PC-3 (cell line): ENCODE results near the gene TEX53. TPM values are rescaled to one million over a fixed set of nuclear protein-coding genes. Genes with fewer than 3 reads are reported as not detected.

Source experiments
- ATAC-seq: fragments of 200-7000 bp; cut with Tn5 transposase; 2 replicates; pipeline ENCODE4 v1.9.1; 2020; ENCODE audit warnings: mild to moderate bottlenecking, moderate library complexity
- BruUV-seq: library from RNA; stranded (reverse); fragments of 400-500 nt; replicated peaks from 2 replicates; lab custom pipeline; 2021; lab: Mats Ljungman, UMichigan
- CTCF ChIA-PET: fragments of 300-600 bp; sonication (Branson Sonifier 250); formaldehyde crosslinking; loops from one replicate; lab custom pipeline; 2022; ENCODE audit warnings: antibody characterized with exemption; lab: Charles Lee
- POLR2A ChIA-PET: fragments of 300-600 bp; sonication (Branson Sonifier 250); formaldehyde crosslinking; loops from one replicate; lab custom pipeline; 2022; ENCODE audit warnings: antibody characterized with exemption; ENCODE audit not compliant: unreplicated experiment; lab: Charles Lee
- DNase-seq: peaks from one replicate; pipeline ENCODE4 v3.0.0-alpha.2; 2015
- H2AFZ ChIP-seq: fragments of 300-600 bp; sonication (generic); 2 replicates; pipeline ENCODE4 v1.6.0; 2016; ENCODE audit warnings: antibody characterized with exemption, low read length
- H3F3A ChIP-seq: fragments of 300-600 bp; sonication (generic); one replicate; pipeline ENCODE4 v1.6.0; 2017; ENCODE audit warnings: antibody characterized with exemption, low read length, control low read depth, mild to moderate bottlenecking; ENCODE audit not compliant: unreplicated experiment
- H3K27ac ChIP-seq: fragments of 300-600 bp; sonication (generic); 2 replicates; pipeline ENCODE4 v1.5.1; 2016; ENCODE audit warnings: mild to moderate bottlenecking, low read length
- H3K27me3 ChIP-seq: fragments of 300-600 bp; sonication (generic); 2 replicates; pipeline ENCODE4 v1.6.1; 2016; ENCODE audit warnings: low read length, mixed read lengths
- H3K36me3 ChIP-seq: fragments of 300-600 bp; sonication (generic); 2 replicates; pipeline ENCODE4 v1.6.1; 2016; ENCODE audit warnings: low read depth, mixed run types, low read length, mixed read lengths
- H3K4me1 ChIP-seq: fragments of 300-600 bp; sonication (generic); 2 replicates; pipeline ENCODE4 v1.5.1; 2016; ENCODE audit warnings: low read length; ENCODE audit not compliant: insufficient read depth
- H3K4me2 ChIP-seq: fragments of 300-600 bp; sonication (generic); 2 replicates; pipeline ENCODE4 v1.6.0; 2016; ENCODE audit warnings: low read length
- H3K4me3 ChIP-seq: fragments of 300-600 bp; sonication (generic); 2 replicates; pipeline ENCODE4 v1.5.1; 2016; ENCODE audit warnings: mild to moderate bottlenecking, low read length, mixed read lengths
- H3K79me2 ChIP-seq: fragments of 300-600 bp; sonication (generic); 2 replicates; pipeline ENCODE4 v1.6.1; 2017; ENCODE audit warnings: low read length, mixed read lengths
- H3K9ac ChIP-seq: fragments of 300-600 bp; sonication (generic); 2 replicates; pipeline ENCODE4 v1.6.0; 2016; ENCODE audit warnings: mild to moderate bottlenecking, low read length
- H3K9me2 ChIP-seq: fragments of 300-600 bp; sonication (generic); replicated peaks from 2 replicates; pipeline ENCODE4 v1.6.1; 2016; ENCODE audit warnings: mixed run types, low read length, mixed read lengths
- H3K9me3 ChIP-seq: fragments of 300-600 bp; sonication (generic); 2 replicates; pipeline ENCODE4 v1.6.1; 2016; ENCODE audit warnings: low read length, mixed read lengths
- H4K20me1 ChIP-seq: fragments of 300-600 bp; sonication (generic); 2 replicates; pipeline ENCODE4 v1.6.1; 2016; ENCODE audit warnings: low read length, mixed read lengths
- CTCF ChIP-seq: fragments of 300-600 bp; sonication (generic); conservative IDR thresholded peaks from 2 replicates; pipeline ENCODE4 v1.5.1; 2017; ENCODE audit warnings: antibody characterized with exemption, low read depth, mild to moderate bottlenecking, low read length
- EZH2 ChIP-seq: fragments of 300-600 bp; sonication (generic); IDR thresholded peaks from one replicate; pipeline ENCODE4 v1.6.1; 2017; ENCODE audit warnings: antibody characterized with exemption, mild to moderate bottlenecking, low read length; ENCODE audit not compliant: unreplicated experiment
- EZH2phosphoT487 ChIP-seq: fragments of 300-600 bp; sonication (generic); IDR thresholded peaks from 2 replicates; pipeline ENCODE4 v1.6.1; 2018; ENCODE audit warnings: mild to moderate bottlenecking, antibody characterized with exemption, low read length, borderline replicate concordance
- intact Hi-C: fragments of 100-400 bp; cut with micrococcal nuclease; formaldehyde crosslinking; loops from 2 replicates; pipeline ENCODE4 v1.9.0; 2023
- total RNA-seq: library from RNA; depleted of rRNA; stranded (reverse); fragments of >200 nt; gene quantifications from 2 replicates; pipeline ENCODE4 v1.2.3, GENCODE V29; 2014

TEX53 gene
- total RNA-seq, 1 experiment from 2014 or later: not detected

- TF ChIP-seq EZH2 (no peak), EZH2phosphoT487 (no peak), CTCF (no peak)
- Histone ChIP-seq H3K9me3 (no peaks in the 10 kb centered on the region), H2AFZ (no peak overlapping the region), H3K4me1 (peaks cover 22% of the 10 kb centered on the region; the same call in 1 of the 2 replicates), H3K27ac (no peak overlapping the region), H3K4me3 (no peak overlapping the region), H3F3A (no peaks in the 10 kb centered on the region), H3K79me2 (peaks cover 33% of the 10 kb centered on the region), H4K20me1 (no peaks in the 10 kb centered on the region), H3K9ac (no peak overlapping the region), H3K4me2 (peak overlapping the region; percentile 89), H3K36me3 (no peaks in the 10 kb centered on the region), H3K27me3 (no peaks in the 10 kb centered on the region), H3K9me2 (no peaks in the 10 kb centered on the region)
- no peak for ATAC-seq
- BruUV-seq: no TSS peak
- no peak for DNase-seq
- ChIA-PET CTCF (no interaction called here), POLR2A (no interaction called here)
- intact Hi-C loops: loop anchor here (5.0 kb wide), 1 partner anchor 126 kb away; no protein-coding TSS in a partner anchor
Observed at GRCh38 chr9:114613087-114613486, 44.5 kb downstream of the TEX53 start.

GRCh38 chr9:114612272-114612923, 45.2 kb downstream of the TEX53 start:
- H3K4me1 ChIP-seq: peaks cover 22% of the 10 kb centered on the region; the same call in 1 of the 2 replicates
- peak overlapping the region; percentile 89 for H3K4me2 ChIP-seq
- DNase-seq: no peak
- H3K9me2 ChIP-seq: no peaks in the 10 kb centered on the region
- no peak for ATAC-seq
- ChIA-PET POLR2A (interaction anchor here (0.6 kb wide), 1 partner anchor 9 kb away, joined by 3 read pairs; no protein-coding TSS in a partner anchor), CTCF (no interaction called here)
- H3F3A ChIP-seq: no peaks in the 10 kb centered on the region
- peak overlapping the region; percentile 80; the same call in 1 of the 2 replicates for H2AFZ ChIP-seq
- H3K4me3 ChIP-seq: peak overlapping the region; percentile 87
- H4K20me1 ChIP-seq: no peaks in the 10 kb centered on the region
- peak overlapping the region; percentile 80 for H3K9ac ChIP-seq
- TF ChIP-seq CTCF (no peak), EZH2 (no peak), EZH2phosphoT487 (no peak)
- BruUV-seq: no TSS peak
- no peaks in the 10 kb centered on the region for H3K27me3 ChIP-seq
- H3K36me3 ChIP-seq: no peaks in the 10 kb centered on the region
- peaks cover 33% of the 10 kb centered on the region for H3K79me2 ChIP-seq
- no peaks in the 10 kb centered on the region for H3K9me3 ChIP-seq
- H3K27ac ChIP-seq: peak overlapping the region; percentile 56; the same call in 1 of the 2 replicates
- intact Hi-C loops: loop anchor here (5.0 kb wide), 1 partner anchor 125 kb away; no protein-coding TSS in a partner anchor
